ENCODE results near the gene MAPT. TPM values are rescaled to one million over a fixed set of nuclear protein-coding genes. Genes with fewer than 3 reads are reported as not detected.

The MAPT gene
- total RNA-seq, 1 donor from 2014 or later, result 6.1 TPM

GRCh38 chr17:45904866-45905265 is 10.5 kb downstream of the MAPT start:
- TF ChIP-seq POLR2A (IDR thresholded peaks at IDR 0.05) (no peak), POLR2AphosphoS5 (IDR thresholded peaks at IDR 0.05; ENCODE audit: insufficient read depth in 1 of 2, low read depth in 1 of 2) (no peak), CTCF (IDR thresholded peaks at IDR 0.05) (no peak)
- no peak overlapping the region for H3K4me3 ChIP-seq
- H3K4me1 ChIP-seq, result peaks cover 5% of the 10 kb centered on the region
- no peaks in the 10 kb centered on the region for H3K27me3 ChIP-seq
- no peaks in the 10 kb centered on the region for H3K36me3 ChIP-seq
- intact Hi-C loops (cut with DNase I), result no loop called here
- H3K27ac ChIP-seq, result no peak overlapping the region
- no peak for DNase-seq (ENCODE audit: extremely low spot score in 2 of 2)
- H3K9me3 ChIP-seq, result no peaks in the 10 kb centered on the region

- intact Hi-C loops (cut with DNase I), result no loop called here
- DNase-seq (ENCODE audit: extremely low spot score in 2 of 2), result no peak
- no peak for TF ChIP-seq POLR2AphosphoS5 (IDR thresholded peaks at IDR 0.05; ENCODE audit: insufficient read depth in 1 of 2, low read depth in 1 of 2)
- no peak for TF ChIP-seq POLR2A (IDR thresholded peaks at IDR 0.05)
- no peak for TF ChIP-seq CTCF (IDR thresholded peaks at IDR 0.05)
Observed at GRCh38 chr17:45905814-45906213, 11.5 kb downstream of the MAPT start.

GRCh38 chr17:45906237-45906636 is 11.9 kb downstream of the MAPT start:
- no peak for DNase-seq (ENCODE audit: extremely low spot score in 2 of 2)
- H3K27ac ChIP-seq, result no peak overlapping the region
- no peaks in the 10 kb centered on the region for H3K27me3 ChIP-seq
- no peaks in the 10 kb centered on the region for H3K36me3 ChIP-seq
- H3K4me1 ChIP-seq, result peaks cover 5% of the 10 kb centered on the region
- H3K9me3 ChIP-seq, result no peaks in the 10 kb centered on the region
- intact Hi-C loops (cut with DNase I), result no loop called here
- TF ChIP-seq POLR2AphosphoS5 (IDR thresholded peaks at IDR 0.05; ENCODE audit: insufficient read depth in 1 of 2, low read depth in 1 of 2) (no peak), POLR2A (IDR thresholded peaks at IDR 0.05) (no peak), CTCF (IDR thresholded peaks at IDR 0.05) (no peak)
- H3K4me3 ChIP-seq, result no peak overlapping the region

More at GRCh38 chr17:45905814-45906213, 11.5 kb downstream of the MAPT start:
- no peak overlapping the region for H3K4me3 ChIP-seq
- H3K4me1 ChIP-seq, result peaks cover 5% of the 10 kb centered on the region
- H3K36me3 ChIP-seq, result no peaks in the 10 kb centered on the region
- no peaks in the 10 kb centered on the region for H3K27me3 ChIP-seq
- no peaks in the 10 kb centered on the region for H3K9me3 ChIP-seq
- no peak overlapping the region for H3K27ac ChIP-seq

- H3K9me3 ChIP-seq, result no peaks in the 10 kb centered on the region
- intact Hi-C loops (cut with DNase I), result no loop called here
- H3K27ac ChIP-seq, result no peak overlapping the region
- no peaks in the 10 kb centered on the region for H3K36me3 ChIP-seq
- DNase-seq (ENCODE audit: extremely low spot score in 2 of 2), result no peak
- TF ChIP-seq POLR2AphosphoS5 (IDR thresholded peaks at IDR 0.05; ENCODE audit: insufficient read depth in 1 of 2, low read depth in 1 of 2) (no peak), POLR2A (IDR thresholded peaks at IDR 0.05) (no peak), CTCF (IDR thresholded peaks at IDR 0.05) (no peak)
- no peaks in the 10 kb centered on the region for H3K27me3 ChIP-seq
- peaks cover 5% of the 10 kb centered on the region for H3K4me1 ChIP-seq
- no peak overlapping the region for H3K4me3 ChIP-seq
Observed at GRCh38 chr17:45906927-45907622, 12.7 kb downstream of the MAPT start.

GRCh38 chr17:45907750-45908395 is 13.5 kb downstream of the MAPT start:
- Histone ChIP-seq H3K9me3 (no peaks in the 10 kb centered on the region), H3K36me3 (no peaks in the 10 kb centered on the region), H3K27ac (no peak overlapping the region), H3K4me3 (no peak overlapping the region), H3K27me3 (no peaks in the 10 kb centered on the region), H3K4me1 (peaks cover 1% of the 10 kb centered on the region)
- TF ChIP-seq CTCF (IDR thresholded peaks at IDR 0.05) (no peak), POLR2A (IDR thresholded peaks at IDR 0.05) (no peak), POLR2AphosphoS5 (IDR thresholded peaks at IDR 0.05; ENCODE audit: insufficient read depth in 1 of 2, low read depth in 1 of 2) (no peak)
- intact Hi-C loops (cut with DNase I), result no loop called here
- no peak for DNase-seq (ENCODE audit: extremely low spot score in 2 of 2)
